Measurements from ENCODE around the gene SPHK1.

GRCh38 chr17:76427501-76428231 lies 43.3 kb downstream of the SPHK1 start:
- TF ChIP-seq CTCF (conservative IDR thresholded peaks at IDR 0.05; ENCODE audit: low read length) (no peak), EZH2phosphoT487 (IDR thresholded peaks at IDR 0.05; ENCODE audit: borderline replicate concordance, low read depth, low read length) (no peak)
